ENCODE measurements around the gene PRAF2.

GRCh38 chrX:49059201-49059600, 14.6 kb downstream of the PRAF2 start:
- TF ChIP-seq, protein P1, sequence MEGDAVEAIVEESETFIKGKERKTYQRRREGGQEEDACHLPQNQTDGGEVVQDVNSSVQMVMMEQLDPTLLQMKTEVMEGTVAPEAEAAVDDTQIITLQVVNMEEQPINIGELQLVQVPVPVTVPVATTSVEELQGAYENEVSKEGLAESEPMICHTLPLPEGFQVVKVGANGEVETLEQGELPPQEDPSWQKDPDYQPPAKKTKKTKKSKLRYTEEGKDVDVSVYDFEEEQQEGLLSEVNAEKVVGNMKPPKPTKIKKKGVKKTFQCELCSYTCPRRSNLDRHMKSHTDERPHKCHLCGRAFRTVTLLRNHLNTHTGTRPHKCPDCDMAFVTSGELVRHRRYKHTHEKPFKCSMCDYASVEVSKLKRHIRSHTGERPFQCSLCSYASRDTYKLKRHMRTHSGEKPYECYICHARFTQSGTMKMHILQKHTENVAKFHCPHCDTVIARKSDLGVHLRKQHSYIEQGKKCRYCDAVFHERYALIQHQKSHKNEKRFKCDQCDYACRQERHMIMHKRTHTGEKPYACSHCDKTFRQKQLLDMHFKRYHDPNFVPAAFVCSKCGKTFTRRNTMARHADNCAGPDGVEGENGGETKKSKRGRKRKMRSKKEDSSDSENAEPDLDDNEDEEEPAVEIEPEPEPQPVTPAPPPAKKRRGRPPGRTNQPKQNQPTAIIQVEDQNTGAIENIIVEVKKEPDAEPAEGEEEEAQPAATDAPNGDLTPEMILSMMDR (conservative IDR thresholded peaks at IDR 0.05; ENCODE audit: low read depth, low read length): no peak
- no peak for TF ChIP-seq EZH2 (IDR thresholded peaks at IDR 0.05; ENCODE audit: low read length, unreplicated experiment)

Data from PC-3 (cell line).